Lung (tissue), 12 donors: ENCODE results near the gene SOX6. TPM values are rescaled to one million over a fixed set of nuclear protein-coding genes. Genes with fewer than 3 reads are reported as not detected.

Source experiments
- ATAC-seq: fragments of 200-7000 bp; cut with Tn5 transposase; one replicate; pipeline ENCODE4 v1.9.1; 2020; ENCODE audit warnings: moderate number of reproducible peaks; ENCODE audit not compliant: insufficient read depth, low FRiP score
- DNase-seq, 3 donors: peaks; one replicate each; pipeline ENCODE4 v3.0.0-alpha.2; 2013 to 2017
- H3K27ac ChIP-seq, 2 donors: one replicate each; pipeline ENCODE4 v1.5.1; 2013; ENCODE audit warnings: mild to moderate bottlenecking in 2 of 2, moderate library complexity in 2 of 2, control low read depth in 1 of 2, inconsistent platforms in 1 of 2, low read depth in 1 of 2, low read length in 1 of 2
- H3K27me3 ChIP-seq, 3 donors: one replicate each; pipeline ENCODE4 v1.5.1; 2013; ENCODE audit warnings: low read length in 2 of 3; ENCODE audit not compliant: control insufficient read depth in 3 of 3, insufficient read depth in 3 of 3
- H3K36me3 ChIP-seq, 4 donors: one replicate each; pipeline ENCODE4 v1.5.1; 2013; ENCODE audit warnings: low read length in 4 of 4, mild to moderate bottlenecking in 1 of 4, moderate library complexity in 1 of 4; ENCODE audit not compliant: control insufficient read depth in 4 of 4, insufficient read depth in 4 of 4
- H3K4me1 ChIP-seq, 5 donors: one replicate each; pipeline ENCODE4 v1.5.1; 2013; ENCODE audit warnings: low read length in 5 of 5, mild to moderate bottlenecking in 2 of 5, moderate library complexity in 1 of 5; ENCODE audit not compliant: control insufficient read depth in 5 of 5, insufficient read depth in 5 of 5
- H3K4me3 ChIP-seq: one replicate; pipeline ENCODE4 v1.5.1; 2013; ENCODE audit warnings: mild to moderate bottlenecking, control low read depth, moderate library complexity
- H3K9ac ChIP-seq, 2 donors: one replicate each; pipeline ENCODE4 v1.5.1; 2013; ENCODE audit warnings: low read length in 2 of 2, control low read depth in 1 of 2; ENCODE audit not compliant: insufficient read depth in 1 of 2
- H3K9me3 ChIP-seq, 4 donors: one replicate each; pipeline ENCODE4 v1.5.1; 2013; ENCODE audit warnings: low read length in 3 of 4, mild to moderate bottlenecking in 1 of 4, moderate library complexity in 1 of 4; ENCODE audit not compliant: control insufficient read depth in 4 of 4, insufficient read depth in 3 of 4
- CTCF ChIP-seq: IDR thresholded peaks from 2 replicates; pipeline ENCODE4 v1.5.1; 2012; ENCODE audit warnings: mild to moderate bottlenecking; ENCODE audit errors: control extremely low read depth, extremely low read depth
- WGBS, 2 donors: extraction: QIAGEN DNeasy Blood & Tissue Kit; methylation state at CpG; one replicate each; pipeline ENCODE4 v1.1.7; 2013; 5-methylcytosine and 5-hydroxymethylcytosine counted together
- polyA plus RNA-seq, 2 donors: library from polyadenylated mRNA; stranded (reverse); fragments of 200-250 nt; gene quantifications; one replicate each; pipeline ENCODE4 v1.2.1, GENCODE V29; 2013
- total RNA-seq, 2 donors: library from RNA; depleted of rRNA in 1 of 2; stranded (reverse); fragments of >200 nt in 1 of 2; gene quantifications; one replicate each; pipeline ENCODE4 v1.2.1, GENCODE V29; 2014 to 2021
- donor health status: control.
- donor health status: control.
- donor health status: Bipolar disorder and iron deficiency.
- donor health status: healthy.
- donor health status: DM: yes; HTN: yes; CAD: no.

Gene SOX6
- total and polyA plus RNA-seq, 4 donors: 0.58 to 31.7 (median 7.4) TPM

- H3K4me3 ChIP-seq: no peak overlapping the region
- H3K4me1 ChIP-seq: peaks cover 0 to 32% (median 10%) of the 10 kb centered on the region in 5 donors
- WGBS, 2 donors: 72 to 78% methylated on average over 4 of the region's 4 CpGs
- H3K9me3 ChIP-seq: no peaks in the 10 kb centered on the region
- no peak overlapping the region for H3K9ac ChIP-seq
- no peak for TF ChIP-seq CTCF
- no peak for DNase-seq
- H3K27ac ChIP-seq: peak overlapping the region in 1 of 2 donors; percentile 51
- no peak for ATAC-seq
- no peaks in the 10 kb centered on the region for H3K27me3 ChIP-seq
- H3K36me3 ChIP-seq: no peaks in the 10 kb centered on the region
Observed at GRCh38 chr11:16001044-16001568, 355.2 kb downstream of the SOX6 start.

GRCh38 chr11:16000065-16000464, 356.3 kb downstream of the SOX6 start:
- H3K9me3 ChIP-seq: no peaks in the 10 kb centered on the region
- peaks cover 0 to 32% (median 10%) of the 10 kb centered on the region in 5 donors for H3K4me1 ChIP-seq
- H3K36me3 ChIP-seq: no peaks in the 10 kb centered on the region
- peak in 1 of 3 donors; percentile 59 for DNase-seq
- H3K27ac ChIP-seq: no peak overlapping the region
- TF ChIP-seq CTCF: no peak
- H3K4me3 ChIP-seq: no peak overlapping the region
- H3K9ac ChIP-seq: no peak overlapping the region
- 53 to 79% methylated on average over 1 of the region's 1 CpG for WGBS, 2 donors
- no peak for ATAC-seq
- no peaks in the 10 kb centered on the region for H3K27me3 ChIP-seq

- no peak overlapping the region for H3K27ac ChIP-seq
- TF ChIP-seq CTCF: no peak
- ATAC-seq (no peak), DNase-seq (no peak)
- WGBS, 2 donors: 95 to 98% methylated on average over 4 of the region's 4 CpGs
- H3K4me3 ChIP-seq: no peak overlapping the region
- H3K9me3 ChIP-seq: no peaks in the 10 kb centered on the region
- no peaks in the 10 kb centered on the region for H3K36me3 ChIP-seq
- H3K27me3 ChIP-seq: no peaks in the 10 kb centered on the region
- no peak overlapping the region for H3K9ac ChIP-seq
- peaks cover 0 to 6% (median 0%) of the 10 kb centered on the region in 5 donors for H3K4me1 ChIP-seq
Observed at GRCh38 chr11:15993345-15993744, 363.0 kb downstream of the SOX6 start.

GRCh38 chr11:15991215-15991614, 365.1 kb downstream of the SOX6 start:
- ATAC-seq: no peak
- no peak for TF ChIP-seq CTCF
- Histone ChIP-seq H3K9me3 (no peaks in the 10 kb centered on the region), H3K36me3 (peaks cover 0 to 5% (median 0%) of the 10 kb centered on the region in 4 donors), H3K4me1 (peaks cover 0 to 27% (median 0%) of the 10 kb centered on the region in 5 donors), H3K4me3 (no peak overlapping the region), H3K27me3 (no peaks in the 10 kb centered on the region), H3K27ac (no peak overlapping the region), H3K9ac (no peak overlapping the region)
- 90 to 96% methylated on average over 3 of the region's 3 CpGs for WGBS, 2 donors
- DNase-seq: no peak
